ENCODE data around the gene SPACA7. TPM values are rescaled to one million over a fixed set of nuclear protein-coding genes. Genes with fewer than 3 reads are reported as not detected.

Gene SPACA7
- total and polyA plus RNA-seq, 5 experiments from 2014 or later: not detected

DNA sequence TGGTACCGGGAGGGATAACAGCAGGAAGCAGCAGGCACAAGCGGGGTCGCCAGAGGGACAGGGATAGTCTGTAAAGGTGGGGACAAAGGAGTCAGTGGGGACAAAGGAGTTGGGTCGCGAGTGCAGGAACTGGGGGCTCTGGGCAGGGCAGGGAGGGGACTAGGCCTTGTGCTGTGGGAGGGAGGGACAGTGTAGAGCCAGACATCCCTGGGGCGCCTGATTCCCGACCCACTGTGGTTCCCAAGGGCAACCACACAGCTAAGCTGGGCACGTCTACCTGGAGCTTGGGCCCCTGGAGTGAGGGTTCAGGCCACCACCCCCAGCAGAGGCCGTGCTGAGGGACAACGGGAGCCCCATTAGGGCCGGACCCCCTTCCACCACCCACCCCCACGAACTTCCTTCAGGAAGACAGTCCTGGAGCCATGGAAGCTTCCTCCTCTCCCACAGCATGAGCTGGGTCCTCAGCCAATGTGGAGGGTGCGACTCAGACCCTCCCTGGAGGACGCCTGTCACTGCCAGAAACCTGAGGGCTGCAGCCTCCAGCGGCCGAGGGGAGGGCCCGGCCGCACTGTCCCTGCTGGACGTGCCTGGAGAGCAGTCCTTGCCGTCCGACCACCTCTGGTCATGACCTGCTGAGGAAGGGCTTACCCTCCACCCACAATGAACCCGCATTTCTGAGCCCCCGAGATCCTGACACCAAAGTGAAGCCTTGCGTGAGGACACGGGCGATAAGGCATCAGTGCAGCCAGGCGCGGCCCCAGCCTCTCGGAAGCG, 77.9 kb downstream of the SPACA7 start:
- Mint-ChIP-seq H3K27ac (no peak overlapping the region), H3K4me1 (no peaks in the 10 kb centered on the region), H3K4me3 (no peak overlapping the region), H3K27me3 (peaks cover 0 to 11% (median 1%) of the 10 kb centered on the region in 5 donors), H3K36me3 (no peaks in the 10 kb centered on the region), H3K9me3 (peaks cover 0 to 15% (median 5%) of the 10 kb centered on the region in 9 donors)
- ATAC-seq: no peak
- DNase-seq: peak in 1 of 10 donors; percentile 55
- POLR2A ChIA-PET: no interaction called here

DNA sequence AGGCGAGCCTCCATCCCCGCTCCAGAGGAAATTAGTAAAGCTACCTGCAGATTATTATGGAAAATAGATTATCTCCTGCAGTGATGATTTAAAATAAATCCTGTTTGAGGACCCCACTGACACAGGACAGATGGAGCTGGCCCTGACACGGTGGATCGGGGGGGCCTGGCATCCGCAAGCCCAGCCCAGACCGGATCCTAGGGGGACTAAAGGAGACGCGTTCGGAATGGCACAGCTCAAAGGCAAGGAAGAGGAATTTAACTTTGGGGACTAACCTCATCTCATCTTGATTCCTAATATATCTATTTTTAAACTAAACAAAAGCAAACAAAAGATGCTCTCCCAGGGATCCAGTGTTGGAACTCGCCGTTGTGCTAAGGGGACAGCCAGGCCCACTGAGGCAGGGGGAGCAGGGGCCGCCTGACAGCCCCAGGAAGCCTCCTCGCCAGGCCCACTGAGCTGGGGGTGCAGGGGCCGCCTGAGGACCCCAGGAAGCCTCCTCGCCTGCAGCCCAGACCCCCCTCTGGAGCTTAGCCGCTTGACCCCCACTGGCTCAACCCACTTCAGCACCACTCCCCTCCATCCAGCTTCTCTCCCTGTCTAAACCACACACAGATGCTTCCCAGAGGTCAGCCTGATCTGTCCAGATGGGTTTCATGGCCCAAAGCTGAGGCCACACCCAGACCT, 78.6 kb downstream of the SPACA7 start:
- no peak overlapping the region for H3K4me3 Mint-ChIP-seq
- no peak for DNase-seq
- peaks cover 0 to 16% (median 1%) of the 10 kb centered on the region in 5 donors for H3K27me3 Mint-ChIP-seq
- no peak overlapping the region for H3K27ac Mint-ChIP-seq
- no peaks in the 10 kb centered on the region for H3K4me1 Mint-ChIP-seq
- POLR2A ChIA-PET: no interaction called here
- peaks cover 3 to 23% (median 9%) of the 10 kb centered on the region in 9 donors for H3K9me3 Mint-ChIP-seq
- H3K36me3 Mint-ChIP-seq: peaks cover 0 to 6% (median 0%) of the 10 kb centered on the region in 3 donors
- ATAC-seq: no peak

DNA sequence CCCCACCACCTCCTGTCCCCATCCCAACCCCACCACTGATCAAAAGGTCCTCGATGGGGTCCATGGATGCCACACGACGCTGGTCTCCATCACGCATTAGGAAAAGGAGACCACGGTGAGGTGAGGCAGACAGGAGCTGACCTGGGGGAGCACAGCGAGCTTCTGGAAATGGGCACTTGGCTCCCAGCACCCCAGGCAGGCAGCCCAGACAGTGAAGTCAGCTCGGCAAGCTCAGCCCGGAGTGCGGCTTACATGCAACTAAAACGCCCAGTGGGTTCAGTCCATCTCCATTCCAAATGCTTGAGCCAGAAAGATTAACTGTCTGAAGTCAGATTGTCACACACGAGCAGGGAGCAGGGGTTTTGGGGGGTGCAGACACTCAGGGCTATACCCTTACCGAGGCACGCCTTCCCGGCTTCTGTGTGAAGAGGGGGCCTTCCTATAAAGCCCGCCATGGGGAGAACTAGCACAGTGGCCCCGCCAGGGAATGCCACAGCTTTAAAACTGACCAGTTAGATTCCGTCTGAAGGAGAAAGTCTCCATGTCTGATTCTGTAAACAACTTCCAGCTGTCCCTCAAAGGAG, 79.4 kb downstream of the SPACA7 start:
- DNase-seq (no peak), ATAC-seq (no peak)
- Mint-ChIP-seq H3K4me1 (no peaks in the 10 kb centered on the region), H3K36me3 (peaks cover 0 to 11% (median 0%) of the 10 kb centered on the region in 3 donors), H3K9me3 (peaks cover 4 to 26% (median 11%) of the 10 kb centered on the region in 9 donors), H3K27ac (no peak overlapping the region), H3K4me3 (no peak overlapping the region), H3K27me3 (peaks cover 0 to 18% (median 1%) of the 10 kb centered on the region in 5 donors)
- POLR2A ChIA-PET: no interaction called here

DNA sequence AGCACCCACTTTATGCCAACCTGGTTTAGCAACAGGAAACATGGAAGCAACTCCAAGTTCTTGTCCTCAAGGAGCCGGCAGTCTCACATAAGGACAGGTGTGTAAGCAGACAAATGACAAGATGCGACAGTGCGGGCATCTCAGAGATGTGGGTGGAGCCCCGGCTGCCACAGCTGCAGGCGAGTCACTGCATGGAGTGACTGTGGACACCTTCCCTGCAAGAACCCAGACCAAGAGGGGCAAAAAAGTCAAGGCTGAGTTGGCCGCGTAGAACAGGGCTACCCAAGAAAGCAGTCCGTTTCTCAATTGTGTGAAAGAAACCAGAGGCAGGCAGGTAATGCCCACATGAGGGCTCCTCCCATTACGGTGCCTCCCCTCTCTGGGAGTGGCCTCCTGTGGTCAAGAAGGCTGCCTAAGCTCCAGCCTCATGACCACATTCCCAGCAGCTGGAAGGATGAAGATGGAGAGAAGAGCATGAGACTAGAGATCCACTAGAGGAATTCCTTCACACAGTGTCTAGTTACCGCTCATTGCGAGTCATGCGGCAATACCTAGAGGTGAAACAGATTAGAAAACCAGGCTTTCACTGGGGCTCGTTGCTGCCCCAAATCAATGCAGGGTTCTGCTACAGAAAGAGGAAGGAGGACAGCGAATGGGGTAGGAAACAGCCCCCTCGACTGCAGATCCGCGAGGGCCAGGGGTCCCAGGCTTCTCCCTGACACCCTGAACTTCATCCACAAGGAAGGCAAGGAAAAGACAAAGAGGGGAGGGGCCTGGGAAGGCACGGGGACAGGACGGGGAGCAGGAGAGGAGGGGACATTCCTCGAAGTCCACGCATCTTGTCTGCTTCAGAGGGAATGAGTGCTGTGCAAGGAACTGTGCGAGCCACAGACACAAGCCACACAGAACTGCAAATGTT, 80.2 kb downstream of the SPACA7 start:
- no peak overlapping the region for H3K4me3 Mint-ChIP-seq
- H3K27me3 Mint-ChIP-seq: peaks cover 0 to 15% (median 2%) of the 10 kb centered on the region in 5 donors
- peaks cover 4 to 26% (median 13%) of the 10 kb centered on the region in 9 donors for H3K9me3 Mint-ChIP-seq
- POLR2A ChIA-PET: no interaction called here
- no peak for ATAC-seq
- peak in 1 of 10 donors; percentile 30 for DNase-seq
- H3K27ac Mint-ChIP-seq: no peak overlapping the region
- H3K36me3 Mint-ChIP-seq: peaks cover 0 to 11% (median under 1%) of the 10 kb centered on the region in 3 donors
- H3K4me1 Mint-ChIP-seq: peaks cover 0 to 2% (median 0%) of the 10 kb centered on the region in 4 donors

DNA sequence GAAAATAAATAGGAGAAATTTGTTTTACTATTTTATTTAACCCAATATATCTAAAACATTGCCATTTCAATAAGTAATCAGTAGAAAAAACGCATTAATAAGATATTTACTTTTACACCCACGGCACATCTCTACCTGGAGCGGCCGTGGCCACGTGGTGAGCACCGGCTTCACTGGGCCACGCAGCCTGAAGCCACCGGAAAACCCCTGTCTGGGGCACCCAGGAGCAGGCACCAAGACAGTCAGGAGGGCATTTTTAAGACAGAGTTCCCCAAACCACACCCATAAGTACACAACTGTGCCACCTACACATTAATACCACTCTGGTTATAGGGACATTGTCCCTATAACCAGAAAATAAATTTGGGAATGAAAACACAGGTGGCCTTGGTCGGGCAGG, 80.9 kb downstream of the SPACA7 start:
- H3K4me1 Mint-ChIP-seq: peaks cover 0 to 2% (median 0%) of the 10 kb centered on the region in 4 donors
- no peak overlapping the region for H3K27ac Mint-ChIP-seq
- ATAC-seq (no peak), DNase-seq (no peak)
- H3K36me3 Mint-ChIP-seq: peaks cover 1 to 14% (median 5%) of the 10 kb centered on the region in 3 donors
- H3K9me3 Mint-ChIP-seq: peaks cover 5 to 32% (median 15%) of the 10 kb centered on the region in 9 donors
- POLR2A ChIA-PET: no interaction called here
- H3K4me3 Mint-ChIP-seq: no peak overlapping the region
- peaks cover 0 to 21% (median 5%) of the 10 kb centered on the region in 5 donors for H3K27me3 Mint-ChIP-seq

DNA sequence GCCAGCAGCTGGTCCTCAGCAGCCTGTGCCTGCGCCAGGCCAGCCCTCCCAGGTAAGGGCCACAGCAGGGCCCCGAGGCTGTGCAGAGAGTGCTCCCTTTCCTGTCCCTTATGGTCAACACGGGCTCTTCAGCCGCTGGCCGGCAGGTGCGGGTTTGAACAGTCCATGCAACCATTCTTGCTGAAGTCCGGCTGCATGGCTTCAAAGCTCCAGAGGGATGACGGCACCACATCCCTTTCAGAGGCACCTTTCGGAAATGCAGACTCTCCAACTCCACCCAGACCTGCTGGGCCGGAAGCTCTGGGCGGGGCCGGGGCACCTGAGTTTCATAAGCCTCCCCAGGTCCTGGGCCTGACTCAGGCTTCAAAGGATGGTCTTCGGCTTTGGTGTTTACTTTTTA, 81.3 kb downstream of the SPACA7 start:
- DNase-seq: no peak
- Mint-ChIP-seq H3K4me1 (peaks cover 0 to 2% (median 0%) of the 10 kb centered on the region in 4 donors), H3K36me3 (peaks cover 5 to 18% (median 6%) of the 10 kb centered on the region in 3 donors), H3K27me3 (peaks cover 0 to 25% (median 7%) of the 10 kb centered on the region in 5 donors), H3K9me3 (peaks cover 9 to 36% (median 18%) of the 10 kb centered on the region in 9 donors), H3K27ac (no peak overlapping the region), H3K4me3 (no peak overlapping the region)
- ATAC-seq: no peak
- POLR2A ChIA-PET: no interaction called here

DNA sequence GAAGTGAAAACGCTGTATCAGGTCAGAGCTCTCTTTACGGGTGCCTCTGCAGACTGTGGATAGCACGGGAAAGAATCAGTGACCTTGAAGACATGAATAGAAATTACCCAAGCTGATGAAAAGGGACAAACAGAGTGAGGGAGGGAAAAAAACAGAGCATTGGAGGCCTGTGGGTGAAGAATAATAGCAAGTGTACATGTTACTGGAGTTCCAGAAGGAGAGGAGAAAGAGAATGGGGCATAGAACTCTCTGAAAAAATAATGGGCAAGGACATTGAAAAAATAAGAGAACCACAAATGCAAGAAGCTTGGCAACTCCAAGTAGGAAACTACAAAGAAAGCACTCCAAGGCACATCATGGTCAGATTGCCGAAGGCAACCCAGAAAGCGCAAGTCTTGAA, 86.3 kb downstream of the SPACA7 start:
- H3K9me3 Mint-ChIP-seq: peaks cover 11 to 34% (median 22%) of the 10 kb centered on the region in 9 donors
- H3K4me3 Mint-ChIP-seq: no peak overlapping the region
- POLR2A ChIA-PET: no interaction called here
- peaks cover 0 to 2% (median 0%) of the 10 kb centered on the region in 4 donors for H3K4me1 Mint-ChIP-seq
- DNase-seq (no peak), ATAC-seq (no peak)
- H3K27ac Mint-ChIP-seq: no peak overlapping the region
- H3K36me3 Mint-ChIP-seq: peaks cover 8 to 24% (median 16%) of the 10 kb centered on the region in 3 donors
- H3K27me3 Mint-ChIP-seq: peaks cover 0 to 27% (median 8%) of the 10 kb centered on the region in 5 donors

DNA sequence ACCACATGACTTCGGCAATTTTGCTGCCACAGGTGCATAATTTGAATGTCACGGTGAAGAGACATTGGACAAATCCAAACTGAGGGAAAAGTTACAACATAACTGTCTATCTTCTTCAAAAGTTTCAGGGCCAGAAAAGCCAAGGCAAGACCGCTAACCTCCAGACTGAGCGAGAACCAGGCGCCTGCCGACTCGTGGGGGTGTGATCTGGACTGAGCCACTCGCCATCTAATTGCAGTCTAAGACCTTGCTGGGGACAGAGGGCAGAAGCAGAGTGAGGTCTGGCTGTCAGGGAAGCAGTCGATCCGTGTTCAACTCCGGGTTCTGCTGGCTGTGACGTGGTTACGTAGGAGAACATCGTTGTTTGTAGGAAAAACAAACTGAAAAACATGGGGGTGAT, 88.6 kb downstream of the SPACA7 start:
- DNase-seq (no peak), ATAC-seq (no peak)
- Mint-ChIP-seq H3K9me3 (peaks cover 6 to 27% (median 12%) of the 10 kb centered on the region in 9 donors), H3K36me3 (peaks cover 8 to 19% (median 16%) of the 10 kb centered on the region in 3 donors), H3K4me1 (peaks cover 0 to 2% (median 0%) of the 10 kb centered on the region in 4 donors), H3K27me3 (peaks cover 0 to 22% (median 8%) of the 10 kb centered on the region in 5 donors), H3K4me3 (no peak overlapping the region), H3K27ac (no peak overlapping the region)
- POLR2A ChIA-PET: no interaction called here

DNA sequence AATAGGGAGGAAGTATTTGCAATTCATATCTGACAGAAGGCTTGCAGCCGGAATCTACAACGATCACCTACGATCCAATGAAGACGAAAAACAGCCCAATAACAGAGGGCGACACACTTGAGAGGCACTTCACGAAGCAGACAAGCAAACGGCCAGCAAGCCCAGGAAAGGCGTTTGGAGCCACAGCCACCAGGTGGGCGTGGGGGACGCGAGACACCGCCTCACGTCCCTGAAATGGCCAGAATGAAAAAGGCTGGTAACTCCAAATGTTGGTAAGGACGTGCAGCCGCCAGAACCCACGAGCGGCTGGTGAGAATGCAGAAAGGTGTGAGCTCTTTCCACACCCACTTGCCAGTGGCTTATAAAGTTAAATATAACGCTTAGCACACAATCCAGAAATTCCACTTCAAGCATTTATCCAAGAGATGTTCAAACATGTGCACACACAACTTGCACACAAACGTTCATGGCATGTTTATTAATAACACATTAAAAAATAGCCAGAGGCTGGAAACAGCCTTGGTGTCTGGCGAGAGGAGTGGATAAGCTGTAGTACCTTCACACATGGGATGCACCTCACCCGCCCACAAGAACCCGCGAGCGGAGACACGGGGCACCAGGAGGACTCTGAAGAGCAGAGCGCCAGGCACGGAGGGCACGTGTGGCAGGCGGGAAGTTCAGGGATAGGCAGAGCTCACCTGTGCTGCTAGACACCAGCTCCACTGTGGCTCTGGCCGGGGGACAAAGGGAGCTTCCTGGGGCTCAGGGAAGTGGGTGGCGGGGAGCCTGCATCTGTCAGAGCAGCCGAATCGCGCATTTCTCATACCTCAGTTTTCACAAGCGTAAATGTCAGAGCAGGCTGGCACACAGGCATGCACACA, 89.3 kb downstream of the SPACA7 start:
- Mint-ChIP-seq H3K4me1 (peaks cover 0 to 2% (median 0%) of the 10 kb centered on the region in 4 donors), H3K4me3 (no peak overlapping the region), H3K27me3 (peaks cover 0 to 18% (median 7%) of the 10 kb centered on the region in 5 donors), H3K9me3 (peaks cover 0 to 20% (median 11%) of the 10 kb centered on the region in 9 donors), H3K36me3 (peaks cover 8 to 18% (median 13%) of the 10 kb centered on the region in 3 donors), H3K27ac (no peak overlapping the region)
- no peak for DNase-seq
- POLR2A ChIA-PET: no interaction called here
- no peak for ATAC-seq

DNA sequence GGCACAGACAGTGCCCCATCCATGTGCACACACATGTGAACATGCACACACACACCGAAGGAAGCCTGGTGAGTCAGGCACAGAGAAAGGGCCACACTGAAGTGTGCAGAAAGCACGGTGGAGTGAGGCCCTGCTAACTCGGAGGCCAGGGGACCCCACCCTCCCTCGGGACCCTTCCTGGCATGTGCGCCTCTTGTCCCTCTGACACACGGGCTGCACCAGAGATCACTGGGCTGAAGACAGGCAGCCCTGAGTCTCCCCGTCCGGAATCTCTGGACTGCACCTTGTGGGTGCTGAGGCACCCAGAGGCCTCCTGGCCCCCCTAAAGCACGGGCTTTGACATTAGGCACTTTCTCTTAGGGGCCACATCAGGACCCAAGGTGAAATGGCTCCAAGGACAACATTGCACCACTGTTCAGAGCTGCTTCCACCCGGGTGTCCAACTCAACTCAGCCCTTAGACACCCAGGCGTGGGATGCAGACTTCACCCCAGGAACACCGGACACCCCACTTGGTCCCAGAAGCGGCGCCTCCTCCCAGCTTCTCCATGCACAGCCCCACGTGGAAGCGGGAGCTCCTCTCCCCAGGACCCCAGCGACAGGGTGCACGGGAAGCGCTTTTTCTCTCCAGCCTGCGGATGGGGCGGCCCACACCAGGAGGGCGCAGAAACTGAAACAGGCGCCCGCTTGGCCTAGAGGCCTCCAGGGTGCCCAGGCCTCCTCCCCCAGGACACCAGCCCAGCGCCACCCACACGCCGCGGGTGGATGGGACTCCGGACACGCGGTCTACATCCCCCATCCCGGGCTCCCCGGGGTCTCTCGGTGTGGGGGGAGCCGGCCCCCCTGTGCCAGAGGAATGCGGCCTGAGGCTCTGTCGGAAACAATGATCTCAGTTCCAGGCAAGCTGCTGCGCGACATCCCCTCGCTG, 90.2 kb downstream of the SPACA7 start:
- no peaks in the 10 kb centered on the region for H3K4me1 Mint-ChIP-seq
- H3K4me3 Mint-ChIP-seq: no peak overlapping the region
- H3K27me3 Mint-ChIP-seq: peaks cover 0 to 13% (median 6%) of the 10 kb centered on the region in 5 donors
- H3K36me3 Mint-ChIP-seq: peaks cover 7 to 25% (median 13%) of the 10 kb centered on the region in 3 donors
- POLR2A ChIA-PET: no interaction called here
- ATAC-seq (no peak), DNase-seq (no peak)
- peaks cover 0 to 18% (median 15%) of the 10 kb centered on the region in 9 donors for H3K9me3 Mint-ChIP-seq
- no peak overlapping the region for H3K27ac Mint-ChIP-seq
